ENCODE results near the gene MAPK8.

Gene MAPK8

GRCh38 chr10:48306870-48307710 lies 613 bp downstream of the MAPK8 start:
- H3K9me3 ChIP-seq (replicated peaks; ENCODE audit: insufficient read depth, low read length), result no peaks in the 10 kb centered on the region
- no peaks in the 10 kb centered on the region for H3K36me3 ChIP-seq (replicated peaks; ENCODE audit: insufficient read depth, low read length)
- H3K9me2 ChIP-seq (replicated peaks; ENCODE audit: insufficient read depth, low read length), result no peaks in the 10 kb centered on the region
- H2AFZ ChIP-seq (ENCODE audit: low read length), result peak overlapping the region; percentile 78
- peak overlapping the region; percentile 92 for H3K4me2 ChIP-seq (ENCODE audit: low read depth, low read length)
- H3K4me1 ChIP-seq (ENCODE audit: low read length), result peaks cover 22% of the 10 kb centered on the region
- peak overlapping the region; percentile 69 for H3K9ac ChIP-seq (ENCODE audit: low read length)
- DNase-seq, result peak; percentile 50
- peak overlapping the region; percentile 53; the same call in 1 of the 2 replicates for H3K27ac ChIP-seq (ENCODE audit: low read length)
- no peaks in the 10 kb centered on the region for H3F3A ChIP-seq (ENCODE audit: insufficient read depth, low read length)
- no peaks in the 10 kb centered on the region for H3K27me3 ChIP-seq (replicated peaks; ENCODE audit: insufficient read depth, low read length)
- peaks cover 48% of the 10 kb centered on the region for H3K79me2 ChIP-seq (ENCODE audit: low read length)
- peak overlapping the region; percentile 79 for H3K4me3 ChIP-seq (ENCODE audit: low read length)
- TF ChIP-seq EZH2 (optimal IDR thresholded peaks at IDR 0.05; ENCODE audit: low read depth, low read length), result no peak
- TF ChIP-seq EZH2phosphoT487 (IDR thresholded peaks at IDR 0.05; ENCODE audit: low read length), result no peak
- no peak for TF ChIP-seq CTCF (IDR thresholded peaks at IDR 0.05; ENCODE audit: low read length)
- H4K20me1 ChIP-seq (ENCODE audit: insufficient read depth, low read length), result 0 out of 2 replicates have a peak, but pooled peaks cover 9% of the 10 kb centered on the region

- Histone ChIP-seq H3K9me2 (replicated peaks; ENCODE audit: insufficient read depth, low read length) (no peaks in the 10 kb centered on the region), H4K20me1 (ENCODE audit: insufficient read depth, low read length) (0 out of 2 replicates have a peak, but pooled peaks cover 9% of the 10 kb centered on the region), H3F3A (ENCODE audit: insufficient read depth, low read length) (no peaks in the 10 kb centered on the region), H3K4me1 (ENCODE audit: low read length) (peaks cover 22% of the 10 kb centered on the region), H3K79me2 (ENCODE audit: low read length) (peaks cover 48% of the 10 kb centered on the region), H3K36me3 (replicated peaks; ENCODE audit: insufficient read depth, low read length) (no peaks in the 10 kb centered on the region), H3K27ac (ENCODE audit: low read length) (no peak overlapping the region), H3K4me2 (ENCODE audit: low read depth, low read length) (peak overlapping the region; percentile 92), H3K9me3 (replicated peaks; ENCODE audit: insufficient read depth, low read length) (no peaks in the 10 kb centered on the region), H3K9ac (ENCODE audit: low read length) (peak overlapping the region; percentile 66; the same call in 1 of the 2 replicates), H3K27me3 (replicated peaks; ENCODE audit: insufficient read depth, low read length) (no peaks in the 10 kb centered on the region), H3K4me3 (ENCODE audit: low read length) (peak overlapping the region; percentile 79), H2AFZ (ENCODE audit: low read length) (no peak overlapping the region)
- DNase-seq, result no peak
- TF ChIP-seq CTCF (IDR thresholded peaks at IDR 0.05; ENCODE audit: low read length) (no peak), EZH2phosphoT487 (IDR thresholded peaks at IDR 0.05; ENCODE audit: low read length) (no peak), EZH2 (optimal IDR thresholded peaks at IDR 0.05; ENCODE audit: low read depth, low read length) (no peak)
These were observed 1.2 kb downstream of the MAPK8 start for GRCh38 chr10:48307711-48308018.

GRCh38 chr10:48309711-48310226 lies 3.3 kb downstream of the MAPK8 start:
- peak; percentile 62 for TF ChIP-seq CTCF (IDR thresholded peaks at IDR 0.05; ENCODE audit: low read length)
- no peak for TF ChIP-seq EZH2 (optimal IDR thresholded peaks at IDR 0.05; ENCODE audit: low read depth, low read length)
- no peak for TF ChIP-seq EZH2phosphoT487 (IDR thresholded peaks at IDR 0.05; ENCODE audit: low read length)
- Histone ChIP-seq H3K4me1 (ENCODE audit: low read length) (peaks cover 10% of the 10 kb centered on the region; the same call in 1 of the 2 replicates), H3F3A (ENCODE audit: insufficient read depth, low read length) (no peaks in the 10 kb centered on the region), H3K4me3 (ENCODE audit: low read length) (no peak overlapping the region), H3K9me2 (replicated peaks; ENCODE audit: insufficient read depth, low read length) (no peaks in the 10 kb centered on the region), H3K27ac (ENCODE audit: low read length) (no peak overlapping the region), H3K36me3 (replicated peaks; ENCODE audit: insufficient read depth, low read length) (no peaks in the 10 kb centered on the region), H4K20me1 (ENCODE audit: insufficient read depth, low read length) (0 out of 2 replicates have a peak, but pooled peaks cover 9% of the 10 kb centered on the region), H3K79me2 (ENCODE audit: low read length) (peaks cover 62% of the 10 kb centered on the region), H3K4me2 (ENCODE audit: low read depth, low read length) (no peak overlapping the region), H2AFZ (ENCODE audit: low read length) (no peak overlapping the region), H3K9ac (ENCODE audit: low read length) (no peak overlapping the region), H3K27me3 (replicated peaks; ENCODE audit: insufficient read depth, low read length) (no peaks in the 10 kb centered on the region), H3K9me3 (replicated peaks; ENCODE audit: insufficient read depth, low read length) (no peaks in the 10 kb centered on the region)
- DNase-seq, result peak; percentile 51

Measured in MM.1S (cell line).